AG04450 (cell line): ENCODE data around the gene TSPAN16. TPM values are rescaled to one million over a fixed set of nuclear protein-coding genes. Genes with fewer than 3 reads are reported as not detected.
"Not testable (repeated sequence)": the region's sequence is repeated elsewhere in the genome, so short reads cannot be mapped to it uniquely, and the experiment has no call there.

ENCODE experiments used
- CTCF ChIA-PET: fragments of 300-600, 350-600 bp; formaldehyde crosslinking; extraction: SDS; loops from one replicate; lab custom pipeline; 2022; ENCODE audit warnings: antibody characterized with exemption, inconsistent platforms; lab: Charles Lee
- POLR2A ChIA-PET: fragments of 350-600 bp; formaldehyde crosslinking; extraction: SDS; loops from one replicate; lab custom pipeline; 2021; ENCODE audit warnings: antibody characterized with exemption, inconsistent platforms; lab: Yijun Ruan, JAX
- DNase-seq: peaks from one replicate; pipeline ENCODE4 v3.0.0-alpha.2; 2011; ENCODE audit warnings: low read depth, low spot score
- H3K27ac ChIP-seq: one replicate; pipeline ENCODE4 v1.5.1; 2012; ENCODE audit warnings: low read depth, low read length, control low read depth
- H3K27me3 ChIP-seq: one replicate; pipeline ENCODE4 v1.6.0; 2012; ENCODE audit warnings: low read length; ENCODE audit not compliant: control insufficient read depth, insufficient read depth
- H3K4me3 ChIP-seq: 2 replicates; pipeline ENCODE4 v1.5.1; 2011; ENCODE audit warnings: mild to moderate bottlenecking, low read depth, low read length, control low read depth
- H3K9me3 ChIP-seq: 2 replicates; pipeline ENCODE4 v1.5.1; 2012; ENCODE audit warnings: low read length; ENCODE audit not compliant: control insufficient read depth, insufficient read depth
- CTCF ChIP-seq: IDR thresholded peaks from 2 replicates; pipeline ENCODE4 v1.5.1; 2011; ENCODE audit warnings: low read depth, low read length, control low read depth, inconsistent platforms
- polyA plus RNA-seq: library from polyadenylated mRNA; depleted of rRNA; stranded (reverse); fragments of >200 nt; gene quantifications from 2 replicates; pipeline ENCODE4 v1.2.3, GENCODE V29; 2011

Gene TSPAN16
- polyA plus RNA-seq, 1 experiment: not detected

GRCh38 chr19:11330127-11330526, 34.2 kb downstream of the TSPAN16 start:
- H3K4me3 ChIP-seq: no peak overlapping the region
- CTCF ChIA-PET: no interaction called here
- DNase-seq: no peak
- no peaks in the 10 kb centered on the region for H3K9me3 ChIP-seq
- no peaks in the 10 kb centered on the region for H3K27me3 ChIP-seq
- POLR2A ChIA-PET: no interaction called here
- TF ChIP-seq CTCF: no peak
- no peak overlapping the region for H3K27ac ChIP-seq

GRCh38 chr19:11331502-11331901, 35.5 kb downstream of the TSPAN16 start:
- Histone ChIP-seq H3K27ac (no peak overlapping the region), H3K4me3 (no peak overlapping the region), H3K9me3 (no peaks in the 10 kb centered on the region), H3K27me3 (no peaks in the 10 kb centered on the region)
- no peak for DNase-seq
- TF ChIP-seq CTCF: no peak
- POLR2A ChIA-PET: interaction anchor here (0.7 kb wide), 1 partner anchor 38 kb away, joined by 6 read pairs; no protein-coding TSS in a partner anchor
- CTCF ChIA-PET: interaction anchor here (0.6 to 1.1 kb wide), 3 partner anchors 9 to 59 kb away, joined by 3 to 4 read pairs (median 3); no protein-coding TSS in a partner anchor

GRCh38 chr19:11332822-11333221, 36.9 kb downstream of the TSPAN16 start:
- H3K27me3 ChIP-seq: no peaks in the 10 kb centered on the region
- H3K27ac ChIP-seq: no peak overlapping the region
- no peaks in the 10 kb centered on the region for H3K9me3 ChIP-seq
- no peak for DNase-seq
- no peak for TF ChIP-seq CTCF
- CTCF ChIA-PET: interaction anchor here (1.5 kb wide), 1 partner anchor 39 kb away, joined by 3 read pairs; no protein-coding TSS in a partner anchor
- POLR2A ChIA-PET: no interaction called here
- no peak overlapping the region for H3K4me3 ChIP-seq

- H3K27ac ChIP-seq, DNase-seq, H3K4me3 ChIP-seq, H3K9me3 ChIP-seq, POLR2A ChIA-PET, H3K27me3 ChIP-seq: not testable (repeated sequence)
- CTCF ChIA-PET: interaction anchor here (1.5 kb wide), 1 partner anchor 40 kb away, joined by 3 read pairs; no protein-coding TSS in a partner anchor
Measured at GRCh38 chr19:11333838-11334237, 37.9 kb downstream of the TSPAN16 start.

DNA sequence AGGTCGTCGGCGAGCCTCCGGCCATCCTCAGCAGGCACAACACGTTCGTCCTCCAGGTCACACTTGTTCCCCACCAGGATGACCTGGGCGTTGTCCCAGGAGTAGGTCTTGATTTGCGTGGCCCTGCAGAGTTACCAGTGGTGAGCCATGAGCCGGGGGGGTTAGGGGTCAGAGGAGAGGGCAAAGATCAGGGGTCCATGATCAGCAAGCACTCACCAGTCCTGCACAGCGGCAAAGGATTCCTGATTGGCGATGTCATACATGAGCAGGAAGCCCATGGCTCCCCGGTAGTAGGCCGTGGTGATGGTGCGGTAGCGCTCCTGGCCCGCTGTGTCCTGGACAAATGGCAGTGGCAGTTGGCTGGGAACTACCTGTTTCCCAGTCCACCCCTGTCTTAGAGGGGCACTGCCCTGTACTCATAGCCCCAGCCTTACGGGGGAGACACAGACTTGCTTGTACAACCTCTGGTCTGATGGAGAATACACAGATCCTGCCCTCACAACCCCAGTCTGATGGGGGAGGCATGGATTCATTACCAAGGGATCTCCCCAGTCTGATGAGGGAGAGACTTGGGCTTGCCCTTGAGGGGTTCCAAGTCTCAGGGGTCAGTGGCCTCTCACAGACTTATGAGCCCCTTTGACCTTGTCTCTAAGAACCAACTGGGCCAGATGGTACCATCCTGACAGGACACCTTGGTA, 39.6 kb downstream of the TSPAN16 start:
- Histone ChIP-seq H3K27me3 (no peaks in the 10 kb centered on the region), H3K4me3 (no peak overlapping the region), H3K9me3 (no peaks in the 10 kb centered on the region; the same call in 1 of the 2 replicates), H3K27ac (no peak overlapping the region)
- ChIA-PET CTCF (no interaction called here), POLR2A (no interaction called here)
- TF ChIP-seq CTCF: no peak
- DNase-seq: no peak
